Measurements from ENCODE around the gene JPT2.
"Not testable (repeated sequence)": the region's sequence is repeated elsewhere in the genome, so short reads cannot be mapped to it uniquely, and the experiment has no call there.

The JPT2 gene

GRCh38 chr16:1701216-1701878 is 23.3 kb downstream of the JPT2 start:
- Histone ChIP-seq H3K4ac (ENCODE audit: low read depth, low read length) (no peak overlapping the region), H3K4me1 (ENCODE audit: control insufficient read depth in 1 of 2, insufficient read depth in 2 of 2, low read length in 2 of 2) (peaks cover 0 to 2% of the 10 kb centered on the region in 2 experiments), H3K36me3 (ENCODE audit: control insufficient read depth in 1 of 2, insufficient read depth in 2 of 2, low read length in 2 of 2) (peaks cover 35 to 46% of the 10 kb centered on the region in 2 experiments), H2AK5ac (ENCODE audit: low read length) (no peak overlapping the region), H2BK12ac (ENCODE audit: low read length) (no peak overlapping the region), H3K9ac (ENCODE audit: low read length) (no peak overlapping the region), H2AFZ (ENCODE audit: insufficient read depth, low read length, poor library complexity) (no peak overlapping the region), H4K12ac (ENCODE audit: low read depth, low read length) (no peak overlapping the region), H4K91ac (ENCODE audit: low read depth, low read length) (no peak overlapping the region), H3K27ac (ENCODE audit: low read depth, low read length) (no peak overlapping the region), H3K4me3 (ENCODE audit: low read depth, low read length) (no peak overlapping the region), H3K4me2 (ENCODE audit: low read length) (no peak overlapping the region), H2BK120ac (ENCODE audit: insufficient read depth, low read length, poor library complexity) (no peak overlapping the region), H3K79me2 (ENCODE audit: control insufficient read depth, insufficient read depth, low read length, poor library complexity) (peaks cover 5% of the 10 kb centered on the region), H3K27me3 (ENCODE audit: insufficient read depth, low read length) (no peaks in the 10 kb centered on the region), H3K18ac (ENCODE audit: low read length) (no peak overlapping the region), H3K79me1 (ENCODE audit: low read length) (peaks cover 7% of the 10 kb centered on the region), H3K14ac (ENCODE audit: low read length) (no peak overlapping the region), H4K8ac (ENCODE audit: low read depth, low read length) (no peak overlapping the region), H2BK5ac (ENCODE audit: low read depth, low read length, poor library complexity) (no peak overlapping the region), H3K23ac (ENCODE audit: low read length) (no peak overlapping the region), H3K9me3 (ENCODE audit: insufficient read depth, low read depth, low read length) (peaks cover 2% of the 10 kb centered on the region)
- no CpG with 5 or more reads among the region's 6 CpGs for WGBS (ENCODE audit: extremely low coverage, insufficient coverage, insufficient read length)
- no peak for DNase-seq

GRCh38 chr16:1705324-1705687 is 27.2 kb downstream of the JPT2 start:
- H2AK5ac ChIP-seq (ENCODE audit: low read length); H2BK120ac ChIP-seq (ENCODE audit: insufficient read depth, low read length, poor library complexity); H3K9me3 ChIP-seq (ENCODE audit: insufficient read depth, low read depth, low read length); H3K79me1 ChIP-seq (ENCODE audit: low read length); H3K23ac ChIP-seq (ENCODE audit: low read length); H3K4me1 ChIP-seq (ENCODE audit: control insufficient read depth in 1 of 2, insufficient read depth in 2 of 2, low read length in 2 of 2); H2BK12ac ChIP-seq (ENCODE audit: low read length); H3K27me3 ChIP-seq (ENCODE audit: insufficient read depth, low read length); H3K79me2 ChIP-seq (ENCODE audit: control insufficient read depth, insufficient read depth, low read length, poor library complexity): not testable (repeated sequence)
- Histone ChIP-seq H4K91ac (ENCODE audit: low read depth, low read length) (peak overlapping the region; percentile 83), H3K14ac (ENCODE audit: low read length) (peak overlapping the region; percentile 63), H3K4me2 (ENCODE audit: low read length) (peak overlapping the region; percentile 60), H2BK5ac (ENCODE audit: low read depth, low read length, poor library complexity) (peak overlapping the region; percentile 79), H3K27ac (ENCODE audit: low read depth, low read length) (peak overlapping the region; percentile 87), H3K4me3 (ENCODE audit: low read depth, low read length) (peak overlapping the region; percentile 77), H4K12ac (ENCODE audit: low read depth, low read length) (peak overlapping the region; percentile 85), H2AFZ (ENCODE audit: insufficient read depth, low read length, poor library complexity) (peak overlapping the region; percentile 90), H3K4ac (ENCODE audit: low read depth, low read length) (peak overlapping the region; percentile 77), H3K18ac (ENCODE audit: low read length) (peak overlapping the region; percentile 66), H3K36me3 (ENCODE audit: control insufficient read depth in 1 of 2, insufficient read depth in 2 of 2, low read length in 2 of 2) (peaks cover 14 to 20% of the 10 kb centered on the region in 2 experiments), H4K8ac (ENCODE audit: low read depth, low read length) (peak overlapping the region; percentile 91), H3K9ac (ENCODE audit: low read length) (peak overlapping the region; percentile 70)
- peak in 1 of 2 donors; percentile 48 for DNase-seq
- WGBS (ENCODE audit: extremely low coverage, insufficient coverage, insufficient read length), result no CpG with 5 or more reads among the region's 16 CpGs

GRCh38 chr16:1705688-1706385 is 27.8 kb downstream of the JPT2 start, which contains the start of gene MAPK8IP3:
MAPK8IP3 (plus strand) TSS chr16:1706195; CDS start chr16:1706340, 145 bp downstream.
- peak within 1 kb of the TSS; percentile 70 for H3K9ac ChIP-seq (ENCODE audit: low read length)
- H3K27ac ChIP-seq (ENCODE audit: low read depth, low read length), result peak within 1 kb of the TSS; percentile 87
- peaks cover 10 to 15% of the 10 kb centered on the region in 2 experiments for H3K36me3 ChIP-seq (ENCODE audit: control insufficient read depth in 1 of 2, insufficient read depth in 2 of 2, low read length in 2 of 2)
- DNase-seq, result peak; percentile 89 to 99
- peak within 1 kb of the TSS; percentile 55 for H2AK5ac ChIP-seq (ENCODE audit: low read length)
- peaks cover 8% of the 10 kb centered on the region for H3K79me1 ChIP-seq (ENCODE audit: low read length)
- H4K12ac ChIP-seq (ENCODE audit: low read depth, low read length), result peak within 1 kb of the TSS; percentile 85
- peak within 1 kb of the TSS; percentile 54 for H2BK120ac ChIP-seq (ENCODE audit: insufficient read depth, low read length, poor library complexity)
- peaks cover 7 to 9% of the 10 kb centered on the region in 2 experiments for H3K4me1 ChIP-seq (ENCODE audit: control insufficient read depth in 1 of 2, insufficient read depth in 2 of 2, low read length in 2 of 2)
- H3K18ac ChIP-seq (ENCODE audit: low read length), result peak within 1 kb of the TSS; percentile 92
- H3K4me3 ChIP-seq (ENCODE audit: low read depth, low read length), result peak within 1 kb of the TSS; percentile 83
- H2BK5ac ChIP-seq (ENCODE audit: low read depth, low read length, poor library complexity), result peak within 1 kb of the TSS; percentile 79
- no peak within 1 kb of the TSS for H3K23ac ChIP-seq (ENCODE audit: low read length)
- peak within 1 kb of the TSS; percentile 91 for H4K8ac ChIP-seq (ENCODE audit: low read depth, low read length)
- no peaks in the 10 kb centered on the region for H3K9me3 ChIP-seq (ENCODE audit: insufficient read depth, low read depth, low read length)
- H3K27me3 ChIP-seq (ENCODE audit: insufficient read depth, low read length), result no peaks in the 10 kb centered on the region
- peak within 1 kb of the TSS; percentile 21 for H2BK12ac ChIP-seq (ENCODE audit: low read length)
- peak within 1 kb of the TSS; percentile 90 for H2AFZ ChIP-seq (ENCODE audit: insufficient read depth, low read length, poor library complexity)
- WGBS (ENCODE audit: extremely low coverage, insufficient coverage, insufficient read length), result no CpG with 5 or more reads among the region's 79 CpGs
- peak within 1 kb of the TSS; percentile 81 for H3K4me2 ChIP-seq (ENCODE audit: low read length)
- peak within 1 kb of the TSS; percentile 97 for H3K14ac ChIP-seq (ENCODE audit: low read length)
- peak within 1 kb of the TSS; percentile 77 for H3K4ac ChIP-seq (ENCODE audit: low read depth, low read length)
- H4K91ac ChIP-seq (ENCODE audit: low read depth, low read length), result peak within 1 kb of the TSS; percentile 83
- peaks cover 7% of the 10 kb centered on the region for H3K79me2 ChIP-seq (ENCODE audit: control insufficient read depth, insufficient read depth, low read length, poor library complexity)

- peak overlapping the region; percentile 61 for H3K9ac ChIP-seq (ENCODE audit: low read length)
- peaks cover 7 to 12% of the 10 kb centered on the region in 2 experiments for H3K36me3 ChIP-seq (ENCODE audit: control insufficient read depth in 1 of 2, insufficient read depth in 2 of 2, low read length in 2 of 2)
- H3K27me3 ChIP-seq (ENCODE audit: insufficient read depth, low read length), result no peaks in the 10 kb centered on the region
- H3K79me1 ChIP-seq (ENCODE audit: low read length), result peaks cover 8% of the 10 kb centered on the region
- H3K18ac ChIP-seq (ENCODE audit: low read length), result peak overlapping the region; percentile 92
- no peak overlapping the region for H3K27ac ChIP-seq (ENCODE audit: low read depth, low read length)
- peak overlapping the region; percentile 78 for H4K91ac ChIP-seq (ENCODE audit: low read depth, low read length)
- H4K8ac ChIP-seq (ENCODE audit: low read depth, low read length), result peak overlapping the region; percentile 79
- H2AFZ ChIP-seq (ENCODE audit: insufficient read depth, low read length, poor library complexity), result peak overlapping the region; percentile 80
- no peaks in the 10 kb centered on the region for H3K9me3 ChIP-seq (ENCODE audit: insufficient read depth, low read depth, low read length)
- peak overlapping the region; percentile 56 for H3K4ac ChIP-seq (ENCODE audit: low read depth, low read length)
- DNase-seq, result no peak
- peak overlapping the region; percentile 55 for H2AK5ac ChIP-seq (ENCODE audit: low read length)
- H3K79me2 ChIP-seq (ENCODE audit: control insufficient read depth, insufficient read depth, low read length, poor library complexity), result peaks cover 7% of the 10 kb centered on the region
- peak overlapping the region; percentile 81 for H3K4me2 ChIP-seq (ENCODE audit: low read length)
- H3K14ac ChIP-seq (ENCODE audit: low read length), result peak overlapping the region; percentile 97
- H3K4me3 ChIP-seq (ENCODE audit: low read depth, low read length), result peak overlapping the region; percentile 83
- no peak overlapping the region for H2BK12ac ChIP-seq (ENCODE audit: low read length)
- H4K12ac ChIP-seq (ENCODE audit: low read depth, low read length), result peak overlapping the region; percentile 55
- peak overlapping the region; percentile 52 for H2BK5ac ChIP-seq (ENCODE audit: low read depth, low read length, poor library complexity)
- H3K4me1 ChIP-seq (ENCODE audit: control insufficient read depth in 1 of 2, insufficient read depth in 2 of 2, low read length in 2 of 2), result peaks cover 7 to 9% of the 10 kb centered on the region in 2 experiments
- no peak overlapping the region for H3K23ac ChIP-seq (ENCODE audit: low read length)
- H2BK120ac ChIP-seq (ENCODE audit: insufficient read depth, low read length, poor library complexity), result peak overlapping the region; percentile 45
- no CpG with 5 or more reads among the region's 62 CpGs for WGBS (ENCODE audit: extremely low coverage, insufficient coverage, insufficient read length)
Observed at GRCh38 chr16:1706386-1707192, 28.5 kb downstream of the JPT2 start.

Data from trophoblast cell (in vitro differentiated cells and primary cell).